HCT116 (cell line): ENCODE results near the gene DOLPP1.

Experiments used
- ATF3 ChIP-seq: IDR thresholded peaks from 2 replicates; pipeline ENCODE4 v1.6.1; 2012
- EGR1 ChIP-seq: IDR thresholded peaks from 2 replicates; pipeline ENCODE4 v1.6.1; 2012; ENCODE audit warnings: low read depth
- ELF1 ChIP-seq: IDR thresholded peaks from 2 replicates; pipeline ENCODE4 v1.6.1; 2012; ENCODE audit warnings: low read depth, borderline replicate concordance
- EZH2 ChIP-seq: fragments of 200-600 bp; sonication (generic); IDR thresholded peaks from 2 replicates; pipeline ENCODE4 v1.6.1; 2017; ENCODE audit warnings: antibody characterized with exemption, mixed run types
- EZH2phosphoT487 ChIP-seq: fragments of 200-600 bp; IDR thresholded peaks from 2 replicates; pipeline ENCODE4 v1.6.1; 2018; ENCODE audit warnings: antibody characterized with exemption, borderline replicate concordance
- JUND ChIP-seq: IDR thresholded peaks from 2 replicates; pipeline ENCODE4 v1.6.1; 2012
- POLR2A ChIP-seq: IDR thresholded peaks from 2 replicates; pipeline ENCODE4 v1.7.0; 2011; ENCODE audit warnings: borderline replicate concordance; ENCODE audit not compliant: insufficient read depth, insufficient read length; ENCODE audit errors: extremely low read depth
- POLR2AphosphoS5 ChIP-seq: IDR thresholded peaks from 2 replicates; pipeline ENCODE4 v1.6.1; 2011; ENCODE audit warnings: mild to moderate bottlenecking, low read depth, low read length, moderate library complexity
- REST ChIP-seq: IDR thresholded peaks from 2 replicates; pipeline ENCODE4 v1.6.1; 2012; ENCODE audit warnings: low read depth
- SP1 ChIP-seq: IDR thresholded peaks from 2 replicates; pipeline ENCODE4 v1.6.1; 2012; ENCODE audit warnings: low read depth
- YY1 ChIP-seq: IDR thresholded peaks from 2 replicates; pipeline ENCODE4 v1.6.1; 2011; ENCODE audit warnings: low read length, low read depth, moderate library complexity, mild to moderate bottlenecking; ENCODE audit not compliant: insufficient replicate concordance; ENCODE audit errors: extremely low read depth
- ZBTB33 ChIP-seq: IDR thresholded peaks from 2 replicates; pipeline ENCODE4 v1.6.1; 2011; ENCODE audit warnings: mild to moderate bottlenecking, low read length, moderate library complexity; ENCODE audit not compliant: insufficient replicate concordance; ENCODE audit errors: extremely low read depth
- TF ChIP-seq, protein P1 (sequence below), 3 experiments: fragments of 200-600 bp in 1 of 3; sonication (generic) in 1 of 3; IDR thresholded peaks in 2 of 3; conservative IDR thresholded peaks in 1 of 3; 2 replicates each; pipeline ENCODE4 v1.5.1; 2012 to 2017; ENCODE audit warnings: low read depth in 2 of 3, low read length in 2 of 3, antibody characterized with exemption in 1 of 3, borderline replicate concordance in 1 of 3, control low read depth in 1 of 3, mild to moderate bottlenecking in 1 of 3, mixed read lengths in 1 of 3, mixed run types in 1 of 3, moderate library complexity in 1 of 3; ENCODE audit not compliant: insufficient read depth in 1 of 3
- TF ChIP-seq, protein P2 (sequence below): IDR thresholded peaks from 2 replicates; pipeline ENCODE4 v1.6.1; 2012

DNA sequence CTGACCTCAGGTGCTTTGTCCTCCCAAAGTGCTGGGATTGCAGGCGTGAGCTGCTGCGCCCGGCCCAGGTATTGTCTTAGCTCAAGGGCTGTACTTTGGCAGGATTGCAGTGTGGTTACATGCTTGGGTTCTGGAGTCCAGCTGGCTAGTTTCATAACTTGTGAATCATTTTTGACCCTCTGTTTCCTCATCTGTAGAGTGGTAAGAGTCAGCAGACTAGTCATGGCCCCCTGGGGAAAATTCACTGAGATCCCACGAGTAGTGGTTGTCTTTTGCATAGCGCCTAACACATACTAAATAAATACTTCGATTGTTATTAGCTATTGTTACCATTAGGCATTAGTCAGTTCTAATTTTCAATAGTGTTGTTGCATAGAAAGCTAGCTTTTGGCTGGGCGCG is 44.6 kb downstream of the DOLPP1 start:
- TF ChIP-seq POLR2A (no peak), EZH2phosphoT487 (no peak), POLR2AphosphoS5 (no peak), SP1 (no peak), YY1 (no peak), REST (no peak), EZH2 (no peak), JUND (peak; percentile 44; the same call in 1 of the 2 replicates), ELF1 (no peak), ZBTB33 (no peak), ATF3 (no peak), EGR1 (no peak)
- TF ChIP-seq, protein P1, sequence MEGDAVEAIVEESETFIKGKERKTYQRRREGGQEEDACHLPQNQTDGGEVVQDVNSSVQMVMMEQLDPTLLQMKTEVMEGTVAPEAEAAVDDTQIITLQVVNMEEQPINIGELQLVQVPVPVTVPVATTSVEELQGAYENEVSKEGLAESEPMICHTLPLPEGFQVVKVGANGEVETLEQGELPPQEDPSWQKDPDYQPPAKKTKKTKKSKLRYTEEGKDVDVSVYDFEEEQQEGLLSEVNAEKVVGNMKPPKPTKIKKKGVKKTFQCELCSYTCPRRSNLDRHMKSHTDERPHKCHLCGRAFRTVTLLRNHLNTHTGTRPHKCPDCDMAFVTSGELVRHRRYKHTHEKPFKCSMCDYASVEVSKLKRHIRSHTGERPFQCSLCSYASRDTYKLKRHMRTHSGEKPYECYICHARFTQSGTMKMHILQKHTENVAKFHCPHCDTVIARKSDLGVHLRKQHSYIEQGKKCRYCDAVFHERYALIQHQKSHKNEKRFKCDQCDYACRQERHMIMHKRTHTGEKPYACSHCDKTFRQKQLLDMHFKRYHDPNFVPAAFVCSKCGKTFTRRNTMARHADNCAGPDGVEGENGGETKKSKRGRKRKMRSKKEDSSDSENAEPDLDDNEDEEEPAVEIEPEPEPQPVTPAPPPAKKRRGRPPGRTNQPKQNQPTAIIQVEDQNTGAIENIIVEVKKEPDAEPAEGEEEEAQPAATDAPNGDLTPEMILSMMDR (IDR thresholded peaks at IDR 0.05 in 2 of 3, conservative IDR thresholded peaks at IDR 0.05 in 1 of 3; ENCODE audit: borderline replicate concordance in 1 of 3, insufficient read depth in 1 of 3, low read depth in 2 of 3, low read length in 2 of 3) = no peak
- TF ChIP-seq, protein P2, sequence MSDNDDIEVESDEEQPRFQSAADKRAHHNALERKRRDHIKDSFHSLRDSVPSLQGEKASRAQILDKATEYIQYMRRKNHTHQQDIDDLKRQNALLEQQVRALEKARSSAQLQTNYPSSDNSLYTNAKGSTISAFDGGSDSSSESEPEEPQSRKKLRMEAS = no peak
